Esophagus muscularis mucosa (tissue), 4 donors: ENCODE data around the gene GSS. TPM values are rescaled to one million over a fixed set of nuclear protein-coding genes. Genes with fewer than 3 reads are reported as not detected.

Experiments
- DNase-seq: peaks from one replicate; pipeline ENCODE4 v3.0.0-alpha.2; 2017; ENCODE audit errors: extremely low spot score
- H3K27ac ChIP-seq, 4 donors: fragments of 200-600 bp; sonication (generic); replicated peaks in 1 of 4; 1 replicate in 3 of 4; 2 replicates in 1 of 4; pipeline ENCODE4 v1.5.1; 2016 to 2019; ENCODE audit warnings: mild to moderate bottlenecking in 1 of 4
- H3K27me3 ChIP-seq, 4 donors: fragments of 200-600 bp; sonication (generic); one replicate each; pipeline versions ENCODE4 v1.5.1 to v1.6.0; 2016 to 2019
- H3K36me3 ChIP-seq, 4 donors: fragments of 200-600 bp; sonication (generic); one replicate each; pipeline ENCODE4 v1.5.1; 2016 to 2019
- H3K4me1 ChIP-seq, 4 donors: fragments of 200-600 bp; sonication (generic); one replicate each; pipeline ENCODE4 v1.5.1; 2016 to 2019
- H3K4me3 ChIP-seq, 4 donors: fragments of 200-600 bp; sonication (generic); 1 replicate in 2 of 4; 2 replicates in 2 of 4; pipeline ENCODE4 v1.5.1; 2016 to 2019; ENCODE audit warnings: mild to moderate bottlenecking in 4 of 4, moderate library complexity in 1 of 4
- H3K9me3 ChIP-seq, 4 donors: fragments of 200-600 bp; sonication (generic); 1 replicate in 3 of 4; 2 replicates in 1 of 4; pipeline ENCODE4 v1.5.1; 2016 to 2019
- EP300 ChIP-seq: sonication (generic); formaldehyde crosslinking; IDR thresholded peaks from one replicate; pipeline ENCODE4 v1.6.1; 2017; ENCODE audit warnings: antibody characterized with exemption
- POLR2A ChIP-seq: fragments of 450-650 bp; IDR thresholded peaks from one replicate; pipeline ENCODE4 v1.6.1; 2017; ENCODE audit warnings: antibody characterized with exemption, moderate library complexity, mild to moderate bottlenecking, low read depth
- POLR2AphosphoS5 ChIP-seq, 2 donors: sonication (generic); formaldehyde crosslinking; IDR thresholded peaks; one replicate each; pipeline ENCODE4 v1.6.1; 2017; ENCODE audit warnings: antibody characterized with exemption in 2 of 2
- WGBS: methylation state at CpG from one replicate; pipeline ENCODE4 v1.1.5; 2018; 5-methylcytosine and 5-hydroxymethylcytosine counted together
- intact Hi-C: fragments of 100-400 bp; cut with DNase I; formaldehyde crosslinking; loops from one replicate; pipeline ENCODE4 v1.15.1; 2023
- total RNA-seq, 4 donors: library from RNA; depleted of rRNA; stranded (reverse); fragments of >200 nt; gene quantifications; one replicate each; pipeline versions ENCODE4 v1.1.0 to v1.2.1, GENCODE V29; 2016
- TF ChIP-seq, protein P1 (sequence below), 3 experiments: fragments of 200-600 bp in 2 of 3; fragments of 450-650 bp in 1 of 3; sonication (generic) in 2 of 3; IDR thresholded peaks; one replicate each; pipeline ENCODE4 v1.5.1; 2017 to 2019; ENCODE audit warnings: antibody characterized with exemption in 3 of 3, mild to moderate bottlenecking in 2 of 3, moderate library complexity in 1 of 3

The GSS gene
- total RNA-seq, 4 donors from 2014 or later: 27.7 to 36.1 (median 28.5) TPM

DNA sequence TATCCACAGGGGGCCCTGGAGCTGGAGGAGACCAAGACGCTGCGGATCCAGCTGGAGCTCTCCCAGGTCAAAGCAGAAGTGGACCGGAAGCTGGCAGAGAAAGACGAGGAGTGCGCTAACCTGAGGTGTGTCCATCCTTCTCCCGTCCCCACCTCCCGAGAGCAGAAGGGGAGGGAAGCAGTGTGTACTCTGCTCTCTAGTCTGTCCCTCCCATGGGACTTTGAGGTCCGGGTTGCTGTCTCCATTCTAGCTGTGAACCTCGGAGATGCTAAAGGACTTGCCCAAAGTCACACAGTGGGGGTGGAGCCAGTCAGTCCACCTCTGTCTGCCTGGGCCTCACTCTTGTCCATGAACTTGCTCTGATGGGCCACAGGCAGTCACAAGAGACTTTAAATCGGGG, 44.2 kb upstream of the GSS start:
- 80% methylated on average over 8 of the region's 10 CpGs for WGBS
- Histone ChIP-seq H3K27me3 (no peaks in the 10 kb centered on the region), H3K27ac (no peak overlapping the region), H3K4me1 (peaks cover 0 to 15% (median 12%) of the 10 kb centered on the region in 4 donors), H3K9me3 (no peaks in the 10 kb centered on the region), H3K4me3 (no peak overlapping the region), H3K36me3 (peaks cover 66 to 100% (median 94%) of the 10 kb centered on the region in 4 donors)
- intact Hi-C loops: no loop called here
- DNase-seq: no peak
- TF ChIP-seq EP300 (no peak), POLR2A (no peak), POLR2AphosphoS5 (IDR thresholded peaks at IDR 0.05) (no peak)

DNA sequence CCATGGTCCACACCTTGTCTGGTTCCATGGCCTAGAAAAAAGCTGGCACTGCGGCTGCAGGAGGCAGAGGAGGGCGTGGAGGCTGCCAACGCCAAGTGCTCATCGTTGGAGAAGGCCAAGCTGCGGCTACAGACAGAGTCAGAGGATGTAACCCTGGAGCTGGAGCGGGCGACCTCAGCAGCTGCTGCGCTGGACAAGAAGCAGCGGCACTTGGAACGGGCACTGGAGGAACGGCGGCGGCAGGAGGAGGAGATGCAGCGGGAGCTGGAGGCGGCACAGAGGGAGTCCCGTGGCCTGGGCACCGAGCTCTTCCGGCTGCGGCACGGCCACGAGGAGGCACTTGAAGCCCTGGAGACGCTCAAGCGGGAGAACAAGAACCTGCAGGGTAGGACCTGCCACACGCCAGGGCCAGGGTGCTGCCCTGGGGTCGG, 43.4 kb upstream of the GSS start:
- 91% methylated on average over 25 of the region's 25 CpGs for WGBS
- H3K4me3 ChIP-seq: no peak overlapping the region
- H3K36me3 ChIP-seq: peaks cover 60 to 100% (median 94%) of the 10 kb centered on the region in 4 donors
- peaks cover 0 to 15% (median 12%) of the 10 kb centered on the region in 4 donors for H3K4me1 ChIP-seq
- intact Hi-C loops: no loop called here
- DNase-seq: no peak
- H3K9me3 ChIP-seq: no peaks in the 10 kb centered on the region
- H3K27ac ChIP-seq: no peak overlapping the region
- TF ChIP-seq, protein P1, sequence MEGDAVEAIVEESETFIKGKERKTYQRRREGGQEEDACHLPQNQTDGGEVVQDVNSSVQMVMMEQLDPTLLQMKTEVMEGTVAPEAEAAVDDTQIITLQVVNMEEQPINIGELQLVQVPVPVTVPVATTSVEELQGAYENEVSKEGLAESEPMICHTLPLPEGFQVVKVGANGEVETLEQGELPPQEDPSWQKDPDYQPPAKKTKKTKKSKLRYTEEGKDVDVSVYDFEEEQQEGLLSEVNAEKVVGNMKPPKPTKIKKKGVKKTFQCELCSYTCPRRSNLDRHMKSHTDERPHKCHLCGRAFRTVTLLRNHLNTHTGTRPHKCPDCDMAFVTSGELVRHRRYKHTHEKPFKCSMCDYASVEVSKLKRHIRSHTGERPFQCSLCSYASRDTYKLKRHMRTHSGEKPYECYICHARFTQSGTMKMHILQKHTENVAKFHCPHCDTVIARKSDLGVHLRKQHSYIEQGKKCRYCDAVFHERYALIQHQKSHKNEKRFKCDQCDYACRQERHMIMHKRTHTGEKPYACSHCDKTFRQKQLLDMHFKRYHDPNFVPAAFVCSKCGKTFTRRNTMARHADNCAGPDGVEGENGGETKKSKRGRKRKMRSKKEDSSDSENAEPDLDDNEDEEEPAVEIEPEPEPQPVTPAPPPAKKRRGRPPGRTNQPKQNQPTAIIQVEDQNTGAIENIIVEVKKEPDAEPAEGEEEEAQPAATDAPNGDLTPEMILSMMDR (IDR thresholded peaks at IDR 0.05): no peak
- TF ChIP-seq POLR2A (no peak), POLR2AphosphoS5 (IDR thresholded peaks at IDR 0.05) (no peak), EP300 (no peak)
- H3K27me3 ChIP-seq: no peaks in the 10 kb centered on the region

DNA sequence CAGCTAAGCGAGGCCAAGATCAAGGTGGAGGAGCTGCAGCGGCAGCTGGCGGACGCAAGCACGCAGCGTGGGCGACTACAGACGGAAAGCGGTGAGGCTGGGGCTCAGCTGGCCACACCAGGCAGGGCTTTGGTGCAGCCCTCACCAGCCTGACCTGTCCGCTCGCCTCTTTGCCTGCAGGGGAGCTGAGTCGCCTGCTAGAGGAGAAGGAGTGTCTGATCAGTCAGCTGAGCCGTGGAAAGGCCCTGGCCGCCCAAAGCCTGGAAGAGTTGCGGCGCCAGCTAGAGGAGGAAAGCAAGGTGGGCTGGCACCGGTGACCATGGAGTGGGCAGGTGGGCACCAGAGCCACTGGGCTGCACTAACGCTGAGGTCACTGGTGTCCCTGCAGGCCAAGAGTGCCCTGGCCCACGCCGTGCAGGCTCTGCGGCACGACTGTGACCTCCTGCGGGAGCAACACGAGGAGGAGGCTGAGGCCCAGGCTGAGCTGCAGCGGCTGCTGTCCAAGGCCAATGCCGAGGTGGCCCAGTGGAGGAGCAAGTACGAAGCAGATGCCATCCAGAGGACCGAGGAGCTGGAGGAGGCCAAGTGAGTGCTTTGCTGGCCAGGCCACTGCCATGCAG, 42.8 kb upstream of the GSS start:
- H3K27me3 ChIP-seq: no peaks in the 10 kb centered on the region
- no peak for DNase-seq
- H3K36me3 ChIP-seq: peaks cover 54 to 100% (median 94%) of the 10 kb centered on the region in 4 donors
- no peak overlapping the region for H3K4me3 ChIP-seq
- peaks cover 0 to 15% (median 12%) of the 10 kb centered on the region in 4 donors for H3K4me1 ChIP-seq
- H3K27ac ChIP-seq: no peak overlapping the region
- WGBS: 90% methylated on average over 17 of the region's 28 CpGs
- intact Hi-C loops: no loop called here
- no peaks in the 10 kb centered on the region for H3K9me3 ChIP-seq
- TF ChIP-seq EP300 (no peak), POLR2A (no peak), POLR2AphosphoS5 (IDR thresholded peaks at IDR 0.05) (no peak)
- TF ChIP-seq, protein P1 (IDR thresholded peaks at IDR 0.05): no peak

DNA sequence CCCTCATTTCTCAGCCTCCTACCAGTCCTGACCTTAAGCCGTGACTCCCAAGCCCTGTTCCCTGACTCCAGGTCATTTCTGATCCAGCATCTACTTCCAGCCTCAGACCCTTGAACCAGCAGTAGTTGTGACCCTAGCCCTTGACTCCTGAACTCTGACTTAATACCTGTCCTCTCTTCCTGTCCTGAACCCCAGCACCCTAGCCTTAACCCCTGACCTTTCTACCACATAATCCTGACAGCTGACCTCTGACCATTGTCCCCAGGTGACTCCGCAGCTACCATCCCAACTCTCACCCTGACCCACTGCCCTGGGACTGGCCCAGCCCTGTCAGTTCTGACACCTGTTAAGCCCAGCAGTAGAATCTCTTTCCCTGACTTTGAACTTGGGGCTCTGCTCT, 42.2 kb upstream of the GSS start:
- Histone ChIP-seq H3K4me3 (no peak overlapping the region), H3K27me3 (no peaks in the 10 kb centered on the region), H3K9me3 (no peaks in the 10 kb centered on the region), H3K36me3 (peaks cover 47 to 100% (median 93%) of the 10 kb centered on the region in 4 donors), H3K4me1 (peaks cover 0 to 15% (median 12%) of the 10 kb centered on the region in 4 donors), H3K27ac (peak overlapping the region in 1 of 4 donors; percentile 39)
- DNase-seq: no peak
- intact Hi-C loops: no loop called here
- WGBS: 94% methylated on average over 2 of the region's 2 CpGs
- TF ChIP-seq EP300 (no peak), POLR2AphosphoS5 (IDR thresholded peaks at IDR 0.05) (no peak), POLR2A (no peak)
- TF ChIP-seq, protein P1 (IDR thresholded peaks at IDR 0.05): no peak

DNA sequence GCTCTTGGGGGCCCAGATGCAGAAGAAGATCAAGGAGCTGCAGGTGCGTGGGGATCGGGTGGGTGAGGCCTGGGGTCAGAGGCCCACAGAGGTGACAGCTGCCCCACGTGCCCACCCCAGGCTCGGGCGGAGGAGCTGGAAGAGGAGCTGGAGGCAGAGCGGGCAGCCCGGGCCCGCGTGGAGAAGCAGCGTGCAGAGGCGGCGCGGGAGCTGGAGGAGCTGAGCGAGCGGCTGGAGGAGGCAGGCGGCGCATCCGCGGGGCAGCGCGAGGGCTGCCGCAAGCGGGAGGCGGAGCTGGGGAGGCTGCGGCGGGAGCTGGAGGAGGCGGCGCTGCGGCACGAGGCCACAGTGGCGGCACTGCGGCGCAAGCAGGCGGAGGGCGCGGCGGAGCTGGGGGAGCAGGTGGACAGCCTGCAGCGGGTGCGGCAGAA, 41.5 kb upstream of the GSS start:
- Histone ChIP-seq H3K9me3 (no peaks in the 10 kb centered on the region), H3K27ac (peak overlapping the region in 1 of 4 donors; percentile 39), H3K4me3 (peak overlapping the region in 2 of 4 donors; percentile 18 to 22), H3K36me3 (peaks cover 41 to 97% (median 90%) of the 10 kb centered on the region in 4 donors), H3K27me3 (no peaks in the 10 kb centered on the region), H3K4me1 (peaks cover 0 to 15% (median 12%) of the 10 kb centered on the region in 4 donors)
- no peak for DNase-seq
- 52% methylated on average over 38 of the region's 39 CpGs for WGBS
- intact Hi-C loops: no loop called here
- TF ChIP-seq POLR2A: no peak
- TF ChIP-seq, protein P1 (IDR thresholded peaks at IDR 0.05): peak in 1 of 3 experiments; percentile 7
- TF ChIP-seq POLR2AphosphoS5 (IDR thresholded peaks at IDR 0.05): peak in 1 of 2 donors; percentile 7
- no peak for TF ChIP-seq EP300
